ENCODE results near the gene NELFB. TPM values are rescaled to one million over a fixed set of nuclear protein-coding genes. Genes with fewer than 3 reads are reported as not detected.

The NELFB gene
- polyA plus RNA-seq, 1 donor (not counting 4 experiments of a cell fraction or from before 2014, with no cell fraction given) = 25.1 TPM

- no peaks in the 10 kb centered on the region for H3K9me3 ChIP-seq (ENCODE audit: control insufficient read depth, low read depth, low read length)
- peaks cover 4% of the 10 kb centered on the region for H3K79me2 ChIP-seq (ENCODE audit: control insufficient read depth, insufficient read depth, low read length)
- H3K4me1 ChIP-seq (ENCODE audit: control insufficient read depth, extremely low read depth, insufficient read depth, low read length) = peaks cover 6% of the 10 kb centered on the region
- no peak overlapping the region for H3K9ac ChIP-seq (ENCODE audit: control insufficient read depth, extremely low read depth, insufficient read depth, low read length)
- dilution Hi-C loops (cut with MboI; ENCODE audit: extremely low pct_ligation_motif_present, low sequenced_read_pairs) = no loop called here
- no peak overlapping the region for H3K27ac ChIP-seq (ENCODE audit: control insufficient read depth, insufficient read depth, low read length)
- FAIRE-seq (no peak), DNase-seq (ENCODE audit: low read depth, low spot score) (no peak)
- no peak overlapping the region for H2AFZ ChIP-seq (ENCODE audit: control insufficient read depth, low read length)
- H3K9me1 ChIP-seq (ENCODE audit: control insufficient read depth, extremely low read depth, insufficient read depth, low read length) = no peaks in the 10 kb centered on the region
- H3K4me3 ChIP-seq (ENCODE audit: control insufficient read depth in 2 of 3, extremely low read depth in 1 of 3, insufficient read depth in 2 of 3, low read depth in 1 of 3, low read length in 3 of 3) = no peak overlapping the region
- no peak overlapping the region for H3K4me2 ChIP-seq (ENCODE audit: control insufficient read depth, extremely low read depth, insufficient read depth, low read depth, low read length)
- TF ChIP-seq EZH2 (IDR thresholded peaks at IDR 0.05; ENCODE audit: low read length) (no peak), CTCF (optimal IDR thresholded peaks at IDR 0.05 in 1 of 3, IDR thresholded peaks at IDR 0.05 in 1 of 3, conservative IDR thresholded peaks at IDR 0.05 in 1 of 3; ENCODE audit: extremely low read depth in 1 of 3, insufficient read depth in 2 of 3, low read length in 3 of 3) (no peak)
- H4K20me1 ChIP-seq (ENCODE audit: control insufficient read depth, extremely low read depth, insufficient read depth, low read length) = peaks cover 12% of the 10 kb centered on the region
- peaks cover 37 to 39% of the 10 kb centered on the region in 2 experiments for H3K36me3 ChIP-seq (ENCODE audit: control insufficient read depth in 2 of 2, extremely low read depth in 1 of 2, insufficient read depth in 2 of 2, low read length in 2 of 2)
- no peaks in the 10 kb centered on the region for H3K27me3 ChIP-seq (ENCODE audit: control insufficient read depth, extremely low read depth, insufficient read depth, low read length)
These were observed 12.8 kb downstream of the NELFB start for GRCh38 chr9:137267933-137268355.

- no peak for TF ChIP-seq EZH2 (IDR thresholded peaks at IDR 0.05; ENCODE audit: low read length)
- no peak for TF ChIP-seq CTCF (optimal IDR thresholded peaks at IDR 0.05 in 1 of 3, IDR thresholded peaks at IDR 0.05 in 1 of 3, conservative IDR thresholded peaks at IDR 0.05 in 1 of 3; ENCODE audit: extremely low read depth in 1 of 3, insufficient read depth in 2 of 3, low read length in 3 of 3)
- Histone ChIP-seq H3K4me1 (ENCODE audit: control insufficient read depth, extremely low read depth, insufficient read depth, low read length) (peaks cover 8% of the 10 kb centered on the region), H3K4me3 (ENCODE audit: control insufficient read depth in 2 of 3, extremely low read depth in 1 of 3, insufficient read depth in 2 of 3, low read depth in 1 of 3, low read length in 3 of 3) (no peak overlapping the region), H3K79me2 (ENCODE audit: control insufficient read depth, insufficient read depth, low read length) (peaks cover 4% of the 10 kb centered on the region), H4K20me1 (ENCODE audit: control insufficient read depth, extremely low read depth, insufficient read depth, low read length) (peaks cover 12% of the 10 kb centered on the region), H3K27ac (ENCODE audit: control insufficient read depth, insufficient read depth, low read length) (no peak overlapping the region), H3K9ac (ENCODE audit: control insufficient read depth, extremely low read depth, insufficient read depth, low read length) (no peak overlapping the region), H3K4me2 (ENCODE audit: control insufficient read depth, extremely low read depth, insufficient read depth, low read depth, low read length) (no peak overlapping the region), H2AFZ (ENCODE audit: control insufficient read depth, low read length) (no peak overlapping the region), H3K36me3 (ENCODE audit: control insufficient read depth in 2 of 2, extremely low read depth in 1 of 2, insufficient read depth in 2 of 2, low read length in 2 of 2) (peaks cover 37 to 40% of the 10 kb centered on the region in 2 experiments), H3K27me3 (ENCODE audit: control insufficient read depth, extremely low read depth, insufficient read depth, low read length) (no peaks in the 10 kb centered on the region), H3K9me3 (ENCODE audit: control insufficient read depth, low read depth, low read length) (no peaks in the 10 kb centered on the region), H3K9me1 (ENCODE audit: control insufficient read depth, extremely low read depth, insufficient read depth, low read length) (no peaks in the 10 kb centered on the region)
- no peak for FAIRE-seq
- DNase-seq (ENCODE audit: low read depth, low spot score) = no peak
- dilution Hi-C loops (cut with MboI; ENCODE audit: extremely low pct_ligation_motif_present, low sequenced_read_pairs) = no loop called here
These were observed 13.5 kb downstream of the NELFB start for GRCh38 chr9:137268538-137269201.
